NCI-H2196 (cell line): ENCODE results near the gene HDLBP.

Source experiments
- DNase-seq: peaks from one replicate; lab custom pipeline; 2025; ENCODE audit not compliant: unreplicated experiment; lab: John Stamatoyannopoulos, UW

The HDLBP gene

GRCh38 chr2:241254904-241255351 lies 60.5 kb downstream of the HDLBP start:
- DNase-seq, result no peak

GRCh38 chr2:241252778-241253475 lies 62.5 kb downstream of the HDLBP start:
- no peak for DNase-seq

DNA sequence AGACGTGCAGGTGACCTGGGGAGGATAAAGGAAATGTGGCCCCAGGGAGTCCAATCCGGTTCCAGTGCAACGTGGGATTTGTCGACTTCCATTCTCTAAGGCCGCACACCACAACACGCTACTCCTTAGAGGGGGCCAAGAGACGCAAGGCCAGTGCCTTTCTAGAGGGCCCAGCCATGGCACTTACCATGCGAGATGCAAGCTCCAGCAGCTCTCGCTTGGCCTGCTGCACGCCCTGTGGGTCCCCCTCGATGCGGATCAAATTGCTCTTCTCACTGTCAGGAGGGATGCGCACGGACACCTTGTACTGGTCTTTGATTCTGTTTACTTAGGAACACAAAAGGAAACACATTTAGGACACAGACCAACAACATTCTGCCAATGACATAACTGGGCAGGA lies 65.8 kb downstream of the HDLBP start:
- no peak for DNase-seq

- DNase-seq, result no peak
Measured at GRCh38 chr2:241248897-241249296, 66.6 kb downstream of the HDLBP start.

DNA sequence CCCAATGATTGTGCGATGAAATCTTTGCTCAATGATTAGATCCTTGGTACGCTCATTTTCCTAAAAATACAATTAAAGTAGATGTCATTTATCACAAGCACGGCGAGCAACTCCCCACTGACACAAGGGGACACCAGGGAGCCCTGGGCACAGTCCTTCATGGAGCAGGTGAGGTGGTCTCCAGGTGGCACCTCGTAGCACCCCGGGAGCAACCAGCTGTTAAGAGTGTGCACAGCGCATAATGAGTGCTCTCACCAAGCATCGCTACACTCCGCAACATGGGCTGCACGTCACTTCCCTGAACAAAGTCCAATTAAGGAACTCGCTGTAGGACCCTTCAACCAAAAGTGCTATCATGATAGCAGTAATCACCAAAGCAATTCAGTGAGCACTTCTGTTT lies 67.2 kb downstream of the HDLBP start:
- no peak for DNase-seq

DNA sequence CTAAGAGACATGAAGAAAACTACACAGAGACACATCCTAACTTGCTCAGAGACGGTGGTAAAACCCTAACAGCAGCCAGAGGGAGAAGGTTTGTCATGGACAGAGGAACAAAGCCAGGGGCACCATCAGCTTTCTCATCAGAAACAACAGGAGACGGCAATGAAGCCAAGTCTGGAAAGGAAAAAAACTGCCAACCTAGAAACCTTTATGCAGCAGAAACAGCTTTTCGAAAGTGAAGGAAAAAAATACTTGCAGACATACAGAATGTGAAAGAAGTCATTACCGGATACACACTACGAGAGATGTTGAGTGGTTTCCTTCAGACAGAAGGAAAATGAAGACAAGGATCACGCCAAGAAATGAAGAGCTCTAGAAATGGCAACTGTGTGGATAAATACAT lies 71.1 kb downstream of the HDLBP start:
- no peak for DNase-seq

DNA sequence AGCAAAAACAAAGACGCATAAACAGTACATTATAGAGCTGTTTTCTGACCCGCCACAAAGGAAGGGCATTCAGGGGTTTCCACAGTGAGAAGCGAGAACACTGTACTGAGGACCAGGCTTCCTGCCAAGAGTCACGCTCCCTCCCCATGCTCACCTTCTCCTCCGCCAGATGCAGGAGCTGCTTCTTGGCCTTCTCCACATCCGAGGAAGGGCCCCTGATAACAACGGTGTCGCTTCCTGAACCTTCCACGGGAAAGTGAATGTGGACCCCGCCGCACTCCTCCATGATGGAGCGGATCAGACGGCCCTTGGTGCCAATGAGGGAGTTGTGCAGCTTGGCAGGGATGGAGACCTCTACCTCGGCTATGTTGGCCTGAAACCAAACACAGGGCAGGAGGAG lies 73.2 kb downstream of the HDLBP start:
- no peak for DNase-seq

- DNase-seq, result no peak
Measured at GRCh38 chr2:241241669-241242068, 73.8 kb downstream of the HDLBP start.

DNA sequence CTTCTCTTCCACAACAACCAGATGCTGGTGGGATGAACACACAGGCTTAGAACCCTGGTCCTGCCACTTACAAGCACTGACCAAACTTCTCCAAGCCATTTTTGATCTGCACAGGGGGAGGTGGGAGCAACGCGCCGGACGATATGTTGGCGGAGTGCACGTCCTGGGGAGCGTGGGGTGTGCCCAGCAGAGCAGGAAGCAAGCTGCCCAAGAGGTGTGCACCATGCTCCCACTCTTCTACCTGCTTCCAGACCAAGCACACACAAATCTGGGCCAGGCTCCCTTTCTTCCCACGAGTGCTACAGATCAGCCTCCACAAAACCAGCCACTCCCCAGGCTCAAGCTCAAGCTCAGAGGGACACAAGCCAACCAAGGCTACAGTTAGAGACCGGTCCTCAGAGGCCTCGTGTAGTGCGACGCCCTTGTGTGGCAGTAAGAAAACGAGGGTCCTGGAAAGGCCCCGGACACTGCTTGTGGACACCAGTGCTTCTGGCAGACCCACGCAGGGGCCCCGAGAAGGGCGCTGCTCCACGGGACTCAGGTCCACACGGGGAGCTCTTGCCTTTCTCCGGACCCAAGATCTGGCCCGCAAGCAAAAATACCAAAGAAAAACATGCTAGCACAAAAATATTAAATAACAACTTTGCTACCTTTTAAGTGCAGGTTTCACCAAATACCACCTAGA lies 75.0 kb downstream of the HDLBP start:
- DNase-seq, result no peak

- DNase-seq, result no peak
Measured at GRCh38 chr2:241239552-241240202, 75.8 kb downstream of the HDLBP start.

- no peak for DNase-seq
Measured at GRCh38 chr2:241238693-241239198, 76.7 kb downstream of the HDLBP start.

- no peak for DNase-seq
Measured at GRCh38 chr2:241237949-241238371, 77.5 kb downstream of the HDLBP start.

DNA sequence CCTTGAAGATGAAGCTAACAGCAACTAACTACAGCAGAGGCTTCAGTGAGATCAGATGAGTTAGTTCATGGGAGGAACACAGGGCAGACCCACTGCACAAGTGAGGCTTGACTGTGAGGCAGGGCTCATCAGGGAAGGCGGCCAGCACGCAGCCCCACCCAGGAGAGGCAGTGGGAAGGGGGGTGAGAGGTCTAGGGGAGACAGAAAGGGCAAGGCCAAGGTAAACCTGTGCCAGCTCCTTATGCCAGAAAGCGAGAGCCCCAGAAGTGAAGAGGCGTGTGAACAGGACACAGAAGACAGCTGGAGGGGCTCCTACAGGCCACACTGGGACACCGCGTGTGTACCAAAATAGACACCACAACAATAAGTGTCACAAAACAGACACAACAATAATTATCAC lies 78.4 kb downstream of the HDLBP start:
- no peak for DNase-seq

GRCh38 chr2:241235859-241236593 lies 79.4 kb downstream of the HDLBP start:
- no peak for DNase-seq

GRCh38 chr2:241234962-241235740 lies 80.3 kb downstream of the HDLBP start:
- no peak for DNase-seq

DNA sequence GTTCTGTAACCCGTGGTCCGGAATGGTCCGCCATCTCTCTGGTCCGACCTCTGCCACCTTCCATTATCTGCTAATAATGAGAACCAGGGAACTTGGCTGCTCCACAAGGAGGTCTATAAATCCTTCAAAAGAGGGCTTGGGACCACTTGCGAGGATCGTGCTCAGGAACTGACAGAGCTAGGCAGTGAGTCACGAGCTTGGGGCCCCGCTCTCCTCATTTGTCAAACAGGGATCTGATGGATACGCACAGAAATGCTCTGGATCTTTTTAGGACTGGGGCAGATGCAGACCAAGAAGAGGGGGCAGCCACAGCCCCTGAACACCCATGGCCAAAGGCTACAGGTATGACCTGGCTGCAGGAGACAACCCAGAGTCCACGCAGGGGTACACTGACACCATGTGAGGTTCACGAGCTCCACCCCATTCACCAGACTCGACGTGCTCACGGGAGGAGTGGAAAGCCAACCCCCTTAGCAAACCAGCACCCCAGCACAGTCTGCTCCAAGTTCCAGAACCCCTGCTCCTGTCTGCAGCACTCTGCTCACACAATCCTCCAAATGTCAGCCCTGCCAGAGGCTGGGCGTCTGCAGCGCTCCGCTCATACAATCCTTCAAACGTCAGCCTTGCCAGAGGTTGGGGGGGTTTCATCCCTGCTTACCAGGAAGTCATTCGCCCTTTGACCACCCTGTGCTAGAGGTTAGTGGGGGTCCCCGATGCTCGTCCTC lies 81.2 kb downstream of the HDLBP start:
- DNase-seq, result no peak

DNA sequence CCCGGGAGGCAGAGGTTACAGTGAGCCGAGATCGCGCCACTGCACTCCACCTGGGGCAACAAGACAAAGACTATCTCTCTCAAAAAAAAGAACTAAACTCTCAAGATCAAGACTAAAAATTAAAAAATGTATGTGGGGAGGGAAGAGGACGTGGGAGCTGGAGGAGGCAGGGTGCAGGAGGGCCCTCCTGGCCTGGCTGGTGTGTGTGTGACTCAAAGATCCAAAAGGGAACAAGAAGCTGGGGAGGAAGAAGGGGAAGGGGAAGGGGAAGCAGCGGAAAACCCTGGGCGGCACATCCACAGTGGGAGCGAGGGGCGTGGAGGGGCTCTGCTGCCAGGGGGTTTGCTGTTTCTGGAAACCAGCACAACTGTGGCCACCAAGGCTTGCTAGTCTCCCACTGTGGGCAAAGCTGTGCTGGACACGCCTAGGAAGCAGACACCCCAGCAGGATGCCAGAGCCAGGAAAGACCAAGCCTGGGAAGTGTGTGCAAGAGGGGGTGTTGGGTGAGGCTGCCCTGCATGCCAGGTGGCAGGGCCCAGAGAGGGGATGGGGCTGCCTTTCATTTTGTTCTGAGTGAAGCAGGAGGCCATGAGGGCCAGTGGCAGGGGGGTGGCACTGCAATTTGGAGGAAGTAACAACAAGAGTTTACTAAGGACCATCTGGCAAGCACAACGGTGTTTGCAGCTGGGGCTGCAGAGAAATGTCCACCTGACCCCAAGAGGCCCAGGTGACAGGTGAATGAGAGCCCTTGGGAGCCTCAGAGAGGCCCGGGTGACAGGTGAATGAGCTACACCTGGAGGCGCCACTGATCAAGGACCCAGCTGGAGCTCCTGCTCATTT lies 82.5 kb downstream of the HDLBP start:
- peak; percentile 47 for DNase-seq

DNA sequence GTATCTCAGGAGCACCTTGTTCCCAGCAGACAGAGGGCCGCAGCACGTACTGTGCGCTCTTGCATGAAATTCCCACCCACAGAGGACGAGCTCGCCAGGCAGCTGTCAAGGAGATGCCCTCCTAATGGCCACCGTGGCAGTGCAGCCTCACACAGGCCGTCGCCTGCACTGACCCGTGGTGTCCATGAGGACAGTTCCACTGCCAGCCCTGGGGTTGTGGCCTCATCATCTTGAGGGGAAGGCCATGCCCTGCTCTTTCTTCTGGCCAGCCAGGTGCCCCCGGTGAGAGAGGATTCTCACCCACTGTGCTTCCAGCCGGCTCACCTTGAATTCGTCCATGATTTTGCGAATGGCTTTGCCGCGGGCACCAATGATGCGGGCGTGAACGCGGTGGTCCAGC lies 85.0 kb downstream of the HDLBP start:
- no peak for DNase-seq
